ENCODE results near the gene KRT35. TPM values are rescaled to one million over a fixed set of nuclear protein-coding genes. Genes with fewer than 3 reads are reported as not detected.

Gene KRT35
- total RNA-seq, 1 experiment from 2014 or later, result not detected

DNA sequence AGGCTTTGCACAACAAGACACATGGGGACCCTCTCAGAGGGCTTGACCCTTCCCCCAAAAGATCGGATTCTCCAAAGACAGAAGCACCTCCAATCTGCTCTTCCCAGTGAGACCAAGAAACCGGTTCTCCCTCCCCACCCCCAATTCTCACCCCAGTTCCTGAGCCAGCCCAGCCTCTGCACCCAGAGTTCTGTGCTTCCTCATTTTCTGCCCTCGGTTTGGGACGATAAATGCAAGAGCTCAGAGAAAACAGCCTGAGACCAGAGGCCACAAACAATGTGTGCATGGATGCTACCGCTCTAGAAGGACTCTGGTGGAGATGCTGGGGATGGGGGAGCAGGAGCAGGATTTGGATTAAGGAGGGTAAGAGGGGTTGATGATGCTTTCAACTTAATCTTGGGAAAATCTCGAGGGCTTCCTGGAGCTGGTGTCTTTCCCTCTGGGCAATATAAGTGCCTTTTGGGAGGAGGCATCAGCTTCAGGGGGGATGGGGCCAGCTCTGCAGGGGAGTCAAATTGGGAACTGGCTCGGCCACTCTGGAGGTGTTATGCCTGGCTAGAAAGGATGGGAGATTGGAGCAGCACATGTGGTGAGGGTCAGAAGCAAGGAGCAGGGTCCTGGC lies 31.7 kb upstream of the KRT35 start:
- DNase-seq (ENCODE audit: low read depth), result no peak

DNA sequence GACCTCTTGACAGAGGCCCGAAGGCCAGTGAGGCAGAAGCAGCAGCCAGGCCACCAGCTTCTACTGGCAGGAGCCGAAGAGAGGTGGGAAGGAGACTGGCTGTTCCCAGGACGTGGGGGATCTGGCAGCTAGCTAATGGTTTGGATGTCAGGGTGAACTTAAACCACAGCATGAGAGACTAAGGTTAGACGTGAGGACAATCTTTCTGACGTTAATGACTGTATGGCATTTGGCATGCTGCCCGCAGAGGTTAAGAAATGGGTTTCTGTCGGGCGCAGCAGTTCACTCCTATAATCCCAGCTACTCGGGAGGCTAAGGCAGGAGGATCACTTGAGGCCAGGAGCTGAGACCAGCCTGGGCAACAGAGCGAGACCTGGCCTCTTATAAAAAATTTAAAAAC lies 30.8 kb upstream of the KRT35 start:
- no peak for DNase-seq (ENCODE audit: low read depth)

DNA sequence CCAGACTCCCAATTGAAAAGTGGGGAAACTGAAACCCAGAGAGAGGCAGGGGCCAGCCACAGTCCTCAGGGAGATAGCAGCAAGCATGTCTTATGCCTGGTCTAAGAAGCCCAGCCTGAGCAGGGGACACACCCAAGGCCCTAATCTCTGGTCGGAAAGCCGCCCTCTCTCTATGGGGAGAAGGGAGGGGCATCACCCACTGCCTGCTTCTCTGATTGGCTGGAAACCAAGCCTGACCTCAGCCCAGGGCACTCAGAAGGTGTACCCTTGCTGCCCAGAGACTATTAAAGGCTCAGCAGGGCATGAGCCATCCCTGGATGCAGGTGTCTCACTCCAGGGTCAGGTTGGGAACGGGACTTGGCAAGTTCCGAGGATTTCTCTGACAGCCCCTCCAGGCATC lies 30.2 kb upstream of the KRT35 start:
- no peak for DNase-seq (ENCODE audit: low read depth)

DNA sequence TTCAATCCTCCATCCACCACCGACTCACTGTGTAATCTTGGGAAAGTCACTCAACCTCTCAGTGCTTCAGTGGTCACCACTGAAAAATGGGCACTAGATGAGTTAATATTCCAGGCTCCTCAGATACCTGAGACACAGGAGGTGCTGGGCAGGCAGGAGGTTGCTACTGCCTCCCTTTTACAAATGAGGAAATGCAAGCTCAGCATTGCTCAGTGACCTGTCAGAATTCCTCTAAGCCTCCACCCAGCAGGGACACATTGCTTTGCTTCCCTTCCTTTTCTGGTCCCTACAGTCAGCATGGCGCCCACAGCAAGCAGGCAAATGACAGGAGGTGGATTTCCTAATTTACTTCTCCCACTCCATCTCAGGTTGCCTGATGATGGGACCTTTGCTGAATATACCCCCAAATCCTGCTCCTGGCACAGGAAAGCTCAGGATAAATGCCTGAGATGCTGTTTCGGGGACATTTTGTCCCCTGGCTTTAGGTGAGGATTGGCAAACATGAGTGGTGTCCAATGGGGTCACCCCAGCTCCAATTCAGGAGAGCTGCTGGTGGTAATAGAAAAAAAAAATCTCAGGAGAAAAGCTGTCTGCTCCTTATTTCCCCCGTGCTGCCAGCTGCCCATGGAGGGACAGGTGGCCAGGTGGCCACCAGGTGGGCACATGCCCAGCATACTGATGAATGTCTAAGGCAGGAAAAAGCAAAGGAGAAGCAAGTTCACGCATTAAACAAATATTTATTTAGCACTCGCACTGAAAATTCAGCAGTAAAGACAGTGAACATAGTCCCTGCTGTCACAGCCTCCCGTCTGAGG lies 29.5 kb upstream of the KRT35 start:
- no peak for DNase-seq (ENCODE audit: low read depth)

DNA sequence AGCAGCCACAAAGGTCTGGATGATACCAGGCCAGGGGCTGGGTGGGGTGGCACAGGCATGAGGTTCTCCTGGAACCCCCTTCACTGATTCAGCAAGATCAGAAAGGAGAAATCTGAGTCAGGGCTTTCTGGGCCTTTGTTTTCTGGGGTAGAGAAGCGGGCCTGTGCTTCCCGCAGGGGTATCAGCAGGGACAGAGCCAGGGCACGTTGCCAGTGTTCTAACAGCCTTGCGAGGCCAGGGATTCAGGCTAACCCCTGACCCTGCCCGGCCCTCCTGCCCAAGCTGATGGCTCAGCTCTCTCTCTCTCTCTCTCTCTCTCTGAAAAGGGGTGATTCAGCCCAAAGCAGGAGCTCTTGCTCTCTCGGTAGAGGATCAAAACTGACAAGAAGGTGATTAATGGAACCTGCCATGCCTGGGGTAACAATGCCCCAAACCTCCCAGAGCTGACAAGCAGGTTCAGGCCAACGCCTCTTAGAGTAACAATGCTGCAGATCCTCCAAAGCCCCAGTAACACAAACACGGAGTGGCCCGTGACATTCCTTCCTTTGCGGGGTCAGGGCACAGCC lies 26.4 kb upstream of the KRT35 start:
- DNase-seq (ENCODE audit: low read depth), result no peak

GRCh38 chr17:41505809-41506767 lies 25.1 kb upstream of the KRT35 start:
- DNase-seq (ENCODE audit: low read depth), result no peak

- DNase-seq (ENCODE audit: low read depth), result no peak
Observed at GRCh38 chr17:41505007-41505808, 24.3 kb upstream of the KRT35 start, which contains the start of gene KRT13. Gene KRT13, minus strand, starts transcription at chr17:41505612. Its CDS starts 62 bp downstream, at chr17:41505550.

DNA sequence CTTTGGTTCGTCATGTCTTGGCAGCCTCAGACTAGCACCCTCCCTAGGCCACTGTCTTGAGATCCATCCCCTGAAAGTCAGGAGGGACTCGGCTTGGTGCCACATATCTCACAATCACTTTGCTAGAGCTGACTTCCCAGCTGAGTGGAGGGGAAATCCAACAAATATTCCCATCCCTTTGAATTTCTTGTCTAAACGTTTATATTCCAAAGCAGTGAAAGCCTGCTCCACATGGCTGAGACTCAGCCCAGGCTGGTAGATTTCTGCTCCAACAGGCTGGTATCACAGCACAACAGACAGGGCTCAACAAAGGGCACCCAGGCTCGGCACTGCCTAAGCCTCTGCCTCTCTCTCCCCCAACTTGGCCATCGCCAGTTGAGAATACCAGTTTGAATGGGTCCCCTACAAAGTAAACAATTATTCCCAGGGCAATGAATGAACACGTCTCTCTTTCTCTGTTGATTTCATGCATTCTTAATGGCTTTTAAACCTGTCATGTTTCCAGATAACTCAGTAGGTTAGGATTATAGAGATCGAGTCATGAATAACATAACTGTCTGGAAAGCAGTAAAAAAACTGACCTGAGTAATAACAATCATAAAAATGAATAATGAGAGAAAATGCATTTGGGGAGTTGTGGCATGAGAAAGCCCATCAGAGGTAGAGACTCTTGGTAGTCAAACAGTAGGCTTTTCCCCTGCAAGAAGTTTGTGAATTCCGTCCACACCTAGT lies 23.5 kb upstream of the KRT35 start:
- no peak for DNase-seq (ENCODE audit: low read depth)

GRCh38 chr17:41503202-41503601 lies 22.3 kb upstream of the KRT35 start:
- DNase-seq (ENCODE audit: low read depth), result no peak

DNA sequence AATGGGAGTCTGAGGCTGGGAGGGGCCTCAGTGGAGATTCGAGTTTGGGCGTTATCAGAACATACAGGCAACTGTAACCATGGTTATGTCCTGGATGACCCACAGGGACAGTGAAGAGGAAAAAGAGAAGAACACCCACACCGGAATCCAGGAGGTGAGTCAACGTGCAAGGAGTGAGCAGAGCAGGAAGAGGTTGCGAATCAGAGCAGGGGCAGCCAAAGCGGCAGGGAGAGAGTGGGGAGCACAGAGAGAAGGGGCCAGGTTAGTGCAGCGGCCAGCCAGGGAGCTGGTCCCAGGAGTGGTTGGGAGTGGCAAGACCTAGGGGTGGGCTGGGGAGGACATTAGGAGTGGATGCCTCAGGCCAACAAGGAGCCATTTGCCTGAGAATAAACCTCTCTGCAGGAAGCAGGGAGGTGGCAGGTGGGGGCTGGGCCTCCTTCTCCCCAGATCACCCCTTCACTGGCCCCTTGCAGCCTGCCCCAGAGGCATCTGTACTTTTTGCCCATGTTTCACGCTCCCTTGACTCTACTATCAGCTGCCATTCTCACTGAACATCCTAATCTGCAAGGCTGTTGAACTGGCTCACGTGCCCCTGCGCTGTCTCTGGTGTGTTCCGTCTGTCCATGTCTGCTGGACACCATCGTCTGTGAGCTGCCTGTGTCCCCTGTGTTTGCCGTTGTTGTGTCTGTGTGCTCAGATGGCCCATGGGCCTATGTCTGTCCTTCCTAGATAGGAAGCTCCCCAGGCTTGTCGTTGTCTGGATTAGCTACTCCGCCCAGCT lies 19.4 kb upstream of the KRT35 start:
- peak; percentile 72 for DNase-seq (ENCODE audit: low read depth)

DNA sequence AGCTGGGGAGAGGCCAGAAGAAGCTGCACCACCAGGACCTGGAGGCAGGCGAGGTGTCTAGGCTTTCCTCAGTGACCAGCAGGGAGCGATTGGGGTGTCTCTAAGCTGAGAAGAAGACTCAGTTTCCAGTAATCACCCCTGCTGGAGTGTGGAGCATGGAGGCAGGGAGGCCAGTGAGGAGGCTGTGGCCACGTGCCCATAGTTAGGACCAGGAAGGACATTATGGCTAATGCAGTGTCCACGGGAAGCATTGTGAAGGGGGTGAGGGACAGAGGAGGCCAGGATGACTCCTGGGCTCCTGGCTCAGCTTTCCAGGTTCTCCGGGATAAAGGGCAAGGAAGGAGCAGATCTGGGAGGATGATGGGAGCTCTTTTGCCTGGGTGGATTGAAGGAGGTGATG lies 18.8 kb upstream of the KRT35 start:
- DNase-seq (ENCODE audit: low read depth), result no peak

- DNase-seq (ENCODE audit: low read depth), result no peak
Observed at GRCh38 chr17:41498276-41498675, 17.3 kb upstream of the KRT35 start.

GRCh38 chr17:41496803-41497484 lies 16.0 kb upstream of the KRT35 start:
- peak; percentile 84 for DNase-seq (ENCODE audit: low read depth)

DNA sequence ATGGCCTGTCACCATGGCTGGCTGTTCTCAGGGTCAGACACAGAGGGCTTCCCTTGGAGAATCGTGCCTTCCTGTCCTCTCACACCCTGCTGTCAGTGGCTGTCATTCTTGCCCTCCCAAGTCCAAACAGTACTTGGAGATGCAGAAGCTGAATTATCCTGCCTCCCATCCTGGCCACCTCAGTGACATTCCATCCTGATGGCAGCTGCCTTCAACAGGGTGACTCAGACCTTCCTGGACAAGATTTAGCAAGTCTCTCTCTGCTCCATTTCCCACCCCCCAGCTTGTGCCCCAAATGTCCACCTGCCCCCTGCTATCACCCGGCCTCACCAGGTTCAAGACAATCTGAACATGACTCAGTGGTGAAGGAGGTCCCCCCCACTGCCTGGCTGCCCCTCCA lies 13.6 kb upstream of the KRT35 start:
- peak; percentile 78 for DNase-seq (ENCODE audit: low read depth)

DNA sequence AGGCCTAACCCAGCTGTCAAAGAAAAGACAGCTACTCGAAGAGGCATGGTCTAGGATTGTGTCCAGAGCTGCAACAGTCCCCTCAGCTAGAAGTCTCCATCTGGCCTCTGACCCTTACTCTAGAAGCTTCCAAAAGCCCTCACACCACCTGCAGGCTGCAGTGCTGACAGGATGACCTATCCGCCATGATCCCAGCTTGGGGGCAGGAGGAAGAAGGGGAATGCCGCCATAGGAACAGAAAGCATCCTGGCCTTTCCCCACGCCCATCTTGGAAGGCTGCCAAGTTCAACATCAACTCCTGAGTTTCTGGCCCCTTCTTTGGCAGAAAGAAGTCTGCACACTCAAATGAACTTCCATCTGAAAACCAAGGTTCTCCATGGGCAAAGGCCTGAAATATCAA lies 11.8 kb upstream of the KRT35 start:
- no peak for DNase-seq (ENCODE audit: low read depth)

DNA sequence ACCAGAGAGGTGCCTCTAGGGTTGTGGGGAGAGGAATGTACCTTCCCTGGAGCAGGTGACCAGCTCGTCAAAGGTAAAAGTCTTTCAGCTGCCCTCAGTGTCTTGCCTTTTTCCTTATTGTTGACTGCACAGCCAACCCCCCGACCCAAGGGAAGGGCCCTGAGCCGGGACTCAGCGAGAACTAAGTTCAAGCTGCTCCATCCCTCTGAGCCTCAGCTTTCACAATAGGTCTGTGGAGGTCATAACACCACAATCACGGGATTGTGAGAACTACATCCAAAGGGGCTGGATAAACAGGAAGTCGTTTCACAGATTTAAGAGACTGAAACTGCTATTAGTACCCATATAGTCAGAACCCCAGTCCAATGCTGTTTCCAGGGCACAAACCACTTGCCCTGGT lies 11.4 kb upstream of the KRT35 start:
- DNase-seq (ENCODE audit: low read depth), result peak; percentile 20

DNA sequence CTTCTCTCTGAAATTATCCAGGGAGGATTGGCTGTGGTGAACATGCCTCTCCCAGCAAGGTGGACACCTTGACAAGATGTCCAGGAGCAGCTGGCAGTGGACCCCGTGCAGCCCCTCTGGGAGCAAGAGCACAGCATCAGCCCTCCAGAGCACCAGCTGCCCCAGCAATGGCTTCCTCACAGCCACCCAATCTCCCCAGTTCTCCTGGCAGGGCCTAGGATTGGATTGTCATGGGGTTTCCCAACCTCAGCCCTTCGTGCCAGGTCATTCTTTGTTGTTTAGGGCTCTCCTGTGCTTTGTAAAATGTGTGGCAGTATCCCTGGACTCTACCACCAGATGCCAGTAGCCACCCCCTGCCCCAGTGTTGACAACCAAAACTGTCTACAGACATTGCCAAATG lies 10.5 kb upstream of the KRT35 start:
- DNase-seq (ENCODE audit: low read depth), result no peak
